NCI-H524 treated with DMSO at 0.1 percent for 48 hours (cell line): Measurements from ENCODE around the gene MAP3K19.

Source experiments
- DNase-seq: peaks from one replicate; lab custom pipeline; 2025; lab: John Stamatoyannopoulos, UW

The MAP3K19 gene

GRCh38 chr2:134927195-134927594, 120.1 kb downstream of the MAP3K19 start:
- no peak for DNase-seq

- DNase-seq: no peak
These were observed 120.9 kb downstream of the MAP3K19 start for GRCh38 chr2:134926231-134926931.

GRCh38 chr2:134924912-134925311, 122.3 kb downstream of the MAP3K19 start:
- DNase-seq: no peak

- DNase-seq: no peak
These were observed 127.7 kb downstream of the MAP3K19 start for GRCh38 chr2:134919341-134920210.

GRCh38 chr2:134918526-134919340, 128.5 kb downstream of the MAP3K19 start, which contains the start of gene CCNT2:
Gene CCNT2 (plus strand): TSS chr2:134918822. CDS start chr2:134918855, 33 bp downstream.
- DNase-seq: peak; percentile 94

- peak; percentile 84 for DNase-seq
These were observed 129.2 kb downstream of the MAP3K19 start for GRCh38 chr2:134917888-134918525.

GRCh38 chr2:134917360-134917865, 129.8 kb downstream of the MAP3K19 start:
- no peak for DNase-seq
